HG03521 (cell line): ENCODE results near the gene GLTP.

Experiments used
- ATAC-seq: cut with Tn5 transposase; IDR thresholded peaks from one replicate; pipeline ENCODE4 v1.9.1; 2021; ENCODE audit warnings: mild to moderate bottlenecking, moderate library complexity; ENCODE audit not compliant: unreplicated experiment

The GLTP gene

DNA sequence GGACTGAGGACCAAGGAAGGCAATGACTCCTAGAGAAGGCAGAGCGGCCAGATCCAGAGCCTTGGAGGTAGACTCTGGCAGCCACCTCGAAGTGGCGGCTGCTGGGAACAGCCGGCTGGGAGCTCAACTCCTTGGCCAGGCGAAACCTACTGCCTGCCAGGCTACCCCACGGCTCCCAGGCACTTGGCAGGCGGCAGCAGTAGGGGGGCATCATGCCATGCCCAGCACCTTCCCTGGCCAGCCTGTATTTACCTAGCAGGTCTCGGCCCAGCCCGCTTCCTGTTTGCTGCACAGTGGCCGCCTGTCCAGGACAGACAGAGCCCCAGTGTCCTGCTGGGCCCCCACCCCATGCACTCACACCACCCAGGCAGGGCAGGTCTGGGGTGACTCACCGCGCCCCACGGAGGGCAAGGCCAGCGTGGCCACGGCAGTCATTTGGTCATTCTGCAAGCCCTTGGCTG lies 57.4 kb downstream of the GLTP start:
- no peak for ATAC-seq

- no peak for ATAC-seq
Measured at GRCh38 chr12:109822416-109822815, 57.9 kb downstream of the GLTP start.

GRCh38 chr12:109821968-109822367 lies 58.4 kb downstream of the GLTP start:
- no peak for ATAC-seq

DNA sequence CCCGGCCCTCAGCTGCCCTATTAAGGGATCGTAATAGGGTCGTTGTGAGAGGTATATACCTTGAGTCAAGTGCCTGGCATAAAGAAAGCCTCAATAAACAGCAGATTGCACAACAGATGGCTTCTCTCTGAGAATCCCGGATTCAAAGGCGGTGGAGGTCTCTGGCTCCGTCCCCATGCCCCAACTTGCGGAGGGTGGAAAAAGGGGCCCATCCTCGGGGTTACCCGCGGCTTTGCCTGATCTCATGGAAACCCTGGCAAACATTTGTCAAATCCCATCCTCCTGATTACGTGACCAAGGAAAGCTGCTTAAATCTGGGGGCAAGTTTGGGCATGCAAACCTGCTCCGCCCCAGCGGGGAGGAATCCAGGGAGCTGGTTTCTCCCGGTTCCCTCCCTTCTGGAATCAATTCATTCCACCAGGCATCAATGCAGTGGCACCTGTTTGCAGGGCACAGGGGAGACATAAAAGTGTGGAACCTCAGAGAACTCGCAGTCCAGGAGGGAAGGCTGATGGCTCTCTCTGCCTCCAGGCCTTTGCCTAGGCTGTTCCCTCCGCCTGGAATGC lies 59.4 kb downstream of the GLTP start:
- ATAC-seq, result no peak

DNA sequence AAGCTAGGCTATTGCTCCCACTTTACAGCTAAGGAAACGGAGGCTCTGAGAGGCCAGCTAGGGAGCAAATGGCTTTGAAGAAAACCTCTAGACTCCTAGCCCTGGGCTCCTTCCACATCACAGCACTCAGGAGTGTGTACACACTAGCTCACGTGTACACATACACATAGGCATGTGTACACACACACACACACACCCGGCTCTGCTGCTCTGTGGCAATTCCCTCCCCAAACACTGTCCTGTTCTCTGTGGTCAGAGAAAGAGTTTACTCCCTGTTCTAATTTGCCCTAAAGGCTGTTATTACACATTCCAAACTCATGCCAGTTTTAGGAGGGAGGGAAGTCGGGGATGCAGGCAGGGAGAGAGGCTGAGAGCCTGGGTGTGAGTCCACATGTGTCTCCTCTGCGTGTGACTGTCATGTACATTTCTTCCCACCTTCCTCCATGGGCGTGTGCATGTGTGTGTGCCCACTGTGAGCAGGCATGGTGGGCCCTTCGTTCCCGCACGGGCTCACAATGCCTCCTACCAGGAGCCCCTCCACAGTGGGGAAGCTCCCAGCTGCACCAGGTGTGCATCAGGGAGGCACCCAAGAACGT lies 61.3 kb downstream of the GLTP start:
- ATAC-seq, result no peak

- no peak for ATAC-seq
Measured at GRCh38 chr12:109818253-109818652, 62.1 kb downstream of the GLTP start.

GRCh38 chr12:109817627-109818231 lies 62.6 kb downstream of the GLTP start:
- no peak for ATAC-seq

- ATAC-seq, result no peak
Measured at GRCh38 chr12:109816870-109817269, 63.5 kb downstream of the GLTP start.

- ATAC-seq, result no peak
Measured at GRCh38 chr12:109815757-109816617, 64.4 kb downstream of the GLTP start.

GRCh38 chr12:109815225-109815624 lies 65.1 kb downstream of the GLTP start:
- no peak for ATAC-seq

DNA sequence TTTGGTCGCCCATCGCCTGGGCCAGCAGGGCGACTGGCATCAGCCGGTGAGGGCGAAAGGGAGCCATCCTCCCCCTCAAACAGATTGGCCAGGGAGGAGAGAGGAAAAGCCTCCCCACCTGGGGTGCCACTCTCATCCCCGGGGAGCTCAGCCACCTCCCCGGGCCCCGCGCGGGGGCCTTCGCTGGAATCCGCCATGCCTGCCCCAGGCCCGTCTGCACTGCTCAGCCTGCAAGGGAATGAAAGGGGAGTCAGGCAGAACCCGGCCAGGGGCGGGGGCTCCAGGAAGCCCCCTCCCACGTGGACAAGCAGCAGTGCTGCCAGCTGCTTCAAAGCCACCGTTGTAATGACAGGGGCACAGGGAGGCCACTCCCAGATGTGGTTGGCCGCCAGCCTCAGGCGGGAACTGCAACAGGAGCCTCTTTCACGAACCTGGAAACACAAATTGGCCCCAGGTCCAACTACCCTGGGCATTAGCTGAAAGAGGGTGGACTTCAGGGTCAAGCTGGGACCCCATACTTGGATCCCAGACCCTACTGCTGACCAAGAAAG lies 65.7 kb downstream of the GLTP start:
- ATAC-seq, result no peak

GRCh38 chr12:109813810-109814416 lies 66.4 kb downstream of the GLTP start:
- ATAC-seq, result no peak

DNA sequence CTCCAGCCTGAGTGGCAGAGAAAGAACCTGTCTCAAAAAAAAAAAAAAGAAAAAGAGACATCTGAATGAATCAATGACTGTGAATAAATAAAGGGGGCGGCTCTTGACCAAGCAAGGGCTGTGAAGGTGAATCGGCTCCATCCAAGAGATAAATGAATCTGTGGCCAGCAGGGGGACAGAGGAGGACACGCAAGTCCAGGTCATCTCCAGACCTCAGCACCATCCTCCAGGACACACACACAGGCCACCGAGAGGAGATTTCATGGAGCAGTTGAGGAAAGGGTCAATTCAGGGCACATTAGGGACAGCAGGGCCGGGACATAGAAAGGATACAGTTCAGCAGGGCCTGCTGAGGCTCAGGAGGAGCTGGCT lies 68.7 kb downstream of the GLTP start:
- no peak for ATAC-seq

GRCh38 chr12:109810954-109811623 lies 69.3 kb downstream of the GLTP start:
- no peak for ATAC-seq

- ATAC-seq, result no peak
Measured at GRCh38 chr12:109808876-109809646, 71.3 kb downstream of the GLTP start.

GRCh38 chr12:109807954-109808643 lies 72.2 kb downstream of the GLTP start:
- ATAC-seq, result no peak

DNA sequence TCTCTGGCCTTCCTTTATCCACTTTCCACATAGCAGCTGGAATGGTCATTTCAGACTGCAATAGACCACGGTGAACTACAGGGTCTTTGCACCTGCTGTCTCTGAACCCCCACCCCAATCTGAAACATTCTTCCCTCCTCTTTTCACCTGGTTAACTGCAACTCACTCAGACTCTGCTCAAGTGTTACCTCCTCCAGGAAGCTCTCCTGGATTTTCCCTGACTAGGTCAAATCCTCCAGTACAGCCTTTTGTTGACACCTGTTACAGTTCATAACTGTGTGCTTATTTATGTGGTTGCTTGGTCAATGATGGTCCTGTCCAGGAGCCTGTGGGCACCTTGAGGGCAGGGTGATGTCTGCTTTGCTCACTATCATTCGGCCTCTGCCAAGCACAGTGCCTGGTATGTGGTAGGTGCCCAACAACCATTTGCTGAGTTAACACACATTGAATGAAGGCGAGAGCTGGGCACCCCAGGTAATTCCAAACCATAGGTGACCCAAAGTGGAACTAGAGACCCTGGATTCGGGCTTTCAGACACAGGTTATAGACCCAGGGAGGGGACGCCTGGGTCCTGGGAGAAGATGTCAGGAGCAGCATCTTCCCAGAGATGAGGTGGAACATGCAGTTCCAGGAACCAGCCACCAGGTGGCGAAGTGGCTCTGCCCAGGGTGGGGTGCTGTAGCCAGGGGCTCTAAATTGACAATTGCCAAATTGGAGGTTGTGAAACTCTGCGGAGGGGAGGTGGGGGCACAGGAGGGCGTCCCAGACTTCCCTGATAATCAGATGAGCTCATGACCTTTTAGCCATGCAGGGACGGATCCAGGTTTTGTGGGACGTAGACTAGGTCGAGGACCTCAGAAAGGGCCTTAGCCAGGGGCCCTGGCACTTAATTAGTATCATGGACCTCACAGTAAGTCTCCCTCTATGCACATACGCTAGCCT lies 75.2 kb downstream of the GLTP start:
- no peak for ATAC-seq

- no peak for ATAC-seq
Measured at GRCh38 chr12:109803678-109804077, 76.7 kb downstream of the GLTP start.
